Smooth muscle cell (in vitro differentiated cells): ENCODE results near the gene PLB1. TPM values are rescaled to one million over a fixed set of nuclear protein-coding genes. Genes with fewer than 3 reads are reported as not detected.

Experiments
- DNase-seq: peaks from one replicate; lab custom pipeline; 2025; ENCODE audit not compliant: unreplicated experiment; lab: John Stamatoyannopoulos, UW
- H2AFZ ChIP-seq: fragments of 200-600 bp; sonication (generic); 2 replicates; pipeline ENCODE4 v1.6.0; 2016; ENCODE audit warnings: antibody characterized with exemption, low read depth, mild to moderate bottlenecking
- H3F3A ChIP-seq: fragments of 200-600 bp; sonication (generic); 2 replicates; pipeline ENCODE4 v1.6.0; 2017; ENCODE audit warnings: antibody characterized with exemption, low read depth
- H3K27ac ChIP-seq: fragments of 200-600 bp; sonication (generic); 2 replicates; pipeline ENCODE4 v1.5.1; 2016; ENCODE audit warnings: low read depth, mild to moderate bottlenecking
- H3K27me3 ChIP-seq: fragments of 200-600 bp; sonication (generic); 2 replicates; pipeline ENCODE4 v1.6.1; 2016; ENCODE audit warnings: low read depth, mild to moderate bottlenecking
- H3K36me3 ChIP-seq: fragments of 200-600 bp; sonication (generic); 2 replicates; pipeline ENCODE4 v1.5.1; 2016; ENCODE audit warnings: low read depth
- H3K4me1 ChIP-seq: fragments of 200-600 bp; sonication (generic); 2 replicates; pipeline ENCODE4 v1.5.1; 2016; ENCODE audit warnings: low read depth
- H3K4me2 ChIP-seq: fragments of 200-600 bp; sonication (generic); 2 replicates; pipeline ENCODE4 v1.6.0; 2016; ENCODE audit warnings: mild to moderate bottlenecking
- H3K4me3 ChIP-seq: fragments of 200-600 bp; sonication (generic); 2 replicates; pipeline ENCODE4 v1.5.1; 2016; ENCODE audit warnings: mild to moderate bottlenecking
- H3K79me2 ChIP-seq: fragments of 200-600 bp; sonication (generic); 2 replicates; pipeline ENCODE4 v1.6.0; 2016; ENCODE audit warnings: low read depth, mild to moderate bottlenecking
- H3K9ac ChIP-seq: fragments of 200-600 bp; sonication (generic); 2 replicates; pipeline ENCODE4 v1.6.0; 2016; ENCODE audit warnings: low read depth
- H3K9me3 ChIP-seq: fragments of 200-600 bp; sonication (generic); replicated peaks from 2 replicates; pipeline ENCODE4 v1.5.1; 2016; ENCODE audit warnings: low read depth
- H4K20me1 ChIP-seq: fragments of 200-600 bp; sonication (generic); 2 replicates; pipeline ENCODE4 v1.6.0; 2016; ENCODE audit warnings: low read depth
- WGBS: methylation state at CpG from one replicate; pipeline ENCODE4 v1.1.7; 2016; ENCODE audit warnings: low lambda C conversion rate; 5-methylcytosine and 5-hydroxymethylcytosine counted together
- polyA plus RNA-seq: library from polyadenylated mRNA; unstranded; fragments of >200 nt; fragmentation: Nextera tagmentation; extraction: Ambion mirVana; gene quantifications from 2 replicates; pipeline ENCODE4 v1.2.1, GENCODE V29; 2016
- total RNA-seq: library from RNA; depleted of rRNA; stranded (reverse); fragments of >200 nt; gene quantifications from 2 replicates; pipeline ENCODE4 v1.2.3, GENCODE V29; 2014
- TF ChIP-seq, protein P1 (sequence below): fragments of 200-600 bp; sonication (generic); IDR thresholded peaks from 2 replicates; pipeline ENCODE4 v1.5.1; 2017; ENCODE audit warnings: borderline replicate concordance, mild to moderate bottlenecking, antibody characterized with exemption; ENCODE audit not compliant: insufficient read depth, poor library complexity, severe bottlenecking

The PLB1 gene
- total and polyA plus RNA-seq, 2 experiments from 2014 or later, result 0.75 to 8.7 TPM

DNA sequence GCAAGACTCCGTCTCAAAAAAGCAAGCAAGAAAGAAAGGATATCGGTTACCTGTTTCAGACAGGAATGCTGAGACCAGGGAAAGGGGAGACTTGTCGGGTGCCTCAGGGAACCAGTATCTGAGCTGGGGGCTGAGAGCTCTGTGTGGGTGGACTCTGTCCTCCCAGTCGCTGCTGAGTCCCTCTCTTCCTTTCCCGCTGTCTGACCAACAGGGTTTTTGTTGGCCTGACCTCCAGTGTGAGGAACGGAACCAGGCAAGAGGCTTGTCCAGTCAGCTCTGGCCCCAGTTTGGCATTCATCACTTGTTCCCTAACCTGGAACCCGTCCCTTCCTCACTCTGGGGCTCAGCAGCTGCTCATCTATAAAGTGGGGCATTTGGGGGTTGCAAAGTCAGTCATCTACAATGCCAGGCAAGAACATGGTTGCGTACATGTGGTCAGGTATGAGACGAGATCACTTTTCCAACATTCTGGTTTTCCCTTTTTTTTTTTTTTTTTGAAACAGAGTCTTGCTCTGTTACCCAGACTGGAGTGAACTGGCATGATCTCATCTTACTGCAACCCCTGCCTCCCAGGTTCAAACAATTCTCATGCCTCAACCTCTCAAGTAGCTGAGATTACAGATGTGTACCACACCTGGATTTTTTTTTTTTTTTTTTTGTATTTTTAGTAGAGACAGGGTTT, 116.4 kb downstream of the PLB1 start:
- no peak for DNase-seq
- Histone ChIP-seq H2AFZ (no peak overlapping the region), H3K4me3 (no peak overlapping the region), H3K4me1 (peaks cover 7% of the 10 kb centered on the region), H3K27ac (peak overlapping the region; percentile 96), H3K9me3 (no peaks in the 10 kb centered on the region), H3K9ac (no peak overlapping the region), H3K4me2 (no peak overlapping the region), H3K27me3 (no peaks in the 10 kb centered on the region), H4K20me1 (no peaks in the 10 kb centered on the region), H3K36me3 (no peaks in the 10 kb centered on the region), H3F3A (peaks cover 18% of the 10 kb centered on the region), H3K79me2 (no peaks in the 10 kb centered on the region)
- 73% methylated on average over 9 of the region's 9 CpGs for WGBS
- TF ChIP-seq, protein P1, sequence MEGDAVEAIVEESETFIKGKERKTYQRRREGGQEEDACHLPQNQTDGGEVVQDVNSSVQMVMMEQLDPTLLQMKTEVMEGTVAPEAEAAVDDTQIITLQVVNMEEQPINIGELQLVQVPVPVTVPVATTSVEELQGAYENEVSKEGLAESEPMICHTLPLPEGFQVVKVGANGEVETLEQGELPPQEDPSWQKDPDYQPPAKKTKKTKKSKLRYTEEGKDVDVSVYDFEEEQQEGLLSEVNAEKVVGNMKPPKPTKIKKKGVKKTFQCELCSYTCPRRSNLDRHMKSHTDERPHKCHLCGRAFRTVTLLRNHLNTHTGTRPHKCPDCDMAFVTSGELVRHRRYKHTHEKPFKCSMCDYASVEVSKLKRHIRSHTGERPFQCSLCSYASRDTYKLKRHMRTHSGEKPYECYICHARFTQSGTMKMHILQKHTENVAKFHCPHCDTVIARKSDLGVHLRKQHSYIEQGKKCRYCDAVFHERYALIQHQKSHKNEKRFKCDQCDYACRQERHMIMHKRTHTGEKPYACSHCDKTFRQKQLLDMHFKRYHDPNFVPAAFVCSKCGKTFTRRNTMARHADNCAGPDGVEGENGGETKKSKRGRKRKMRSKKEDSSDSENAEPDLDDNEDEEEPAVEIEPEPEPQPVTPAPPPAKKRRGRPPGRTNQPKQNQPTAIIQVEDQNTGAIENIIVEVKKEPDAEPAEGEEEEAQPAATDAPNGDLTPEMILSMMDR, result no peak

- H3K36me3 ChIP-seq, result no peaks in the 10 kb centered on the region
- 55% methylated on average over 2 of the region's 2 CpGs for WGBS
Measured at GRCh38 chr2:28613186-28613585, 117.3 kb downstream of the PLB1 start.

GRCh38 chr2:28613633-28614501, 118.0 kb downstream of the PLB1 start:
- H3F3A ChIP-seq, result peaks cover 11% of the 10 kb centered on the region
- DNase-seq, result no peak
- TF ChIP-seq, protein P1, result no peak
- H3K27ac ChIP-seq, result peak overlapping the region; percentile 96
- no peaks in the 10 kb centered on the region for H3K27me3 ChIP-seq
- no peaks in the 10 kb centered on the region for H3K79me2 ChIP-seq
- no peaks in the 10 kb centered on the region for H4K20me1 ChIP-seq
- H3K4me1 ChIP-seq, result peaks cover 4% of the 10 kb centered on the region
- no peak overlapping the region for H3K4me2 ChIP-seq
- H2AFZ ChIP-seq, result no peak overlapping the region
- no peak overlapping the region for H3K4me3 ChIP-seq
- 60% methylated on average over 11 of the region's 11 CpGs for WGBS
- H3K36me3 ChIP-seq, result no peaks in the 10 kb centered on the region
- H3K9ac ChIP-seq, result peak overlapping the region; percentile 85
- H3K9me3 ChIP-seq, result no peaks in the 10 kb centered on the region

More at GRCh38 chr2:28613186-28613585, 117.3 kb downstream of the PLB1 start:
- Histone ChIP-seq H4K20me1 (no peaks in the 10 kb centered on the region), H3K4me2 (no peak overlapping the region), H3K9me3 (no peaks in the 10 kb centered on the region), H3K27me3 (no peaks in the 10 kb centered on the region), H2AFZ (no peak overlapping the region), H3K4me1 (peaks cover 4% of the 10 kb centered on the region), H3K9ac (peak overlapping the region; percentile 85), H3F3A (peaks cover 17% of the 10 kb centered on the region), H3K79me2 (no peaks in the 10 kb centered on the region), H3K4me3 (no peak overlapping the region), H3K27ac (peak overlapping the region; percentile 96)
- no peak for DNase-seq
- TF ChIP-seq, protein P1, result no peak
